SK-N-MC (cell line): Measurements from ENCODE around the gene ELP6.

Experiments
- EZH2 ChIP-seq: fragments of 200-600 bp; sonication (generic); IDR thresholded peaks from one replicate; pipeline ENCODE4 v1.6.1; 2017; ENCODE audit warnings: antibody characterized with exemption
- POLR2AphosphoS5 ChIP-seq: IDR thresholded peaks from 2 replicates; pipeline ENCODE4 v1.6.1; 2012; ENCODE audit warnings: mild to moderate bottlenecking, low read depth, low read length, borderline replicate concordance

DNA sequence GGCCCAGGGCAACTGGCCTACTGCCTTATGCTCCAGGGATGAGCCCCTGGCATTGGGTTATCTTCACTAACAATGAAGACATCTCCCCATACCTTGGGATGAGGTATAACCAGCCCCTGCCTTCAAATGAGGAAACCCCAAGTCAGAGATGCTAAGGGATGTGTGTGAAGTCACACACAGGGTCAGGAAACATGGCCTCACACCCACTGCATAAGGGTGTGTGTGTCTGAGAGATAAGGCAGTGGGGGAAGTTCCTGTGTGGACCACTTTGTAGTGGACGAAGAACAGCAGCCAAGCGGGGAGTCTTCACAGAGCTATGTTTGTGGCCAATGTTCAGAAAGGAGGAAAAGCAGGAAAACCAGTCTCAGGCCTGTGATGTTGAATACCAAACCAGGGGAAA, 10.5 kb downstream of the ELP6 start:
- TF ChIP-seq EZH2: no peak
- no peak for TF ChIP-seq POLR2AphosphoS5
